Motor neuron (in vitro differentiated cells): ENCODE results near the gene PPP1R9A. TPM values are rescaled to one million over a fixed set of nuclear protein-coding genes. Genes with fewer than 3 reads are reported as not detected.

Source experiments
- ATAC-seq, 8 experiments: fragments of 200-7000 bp; cut with Tn5 transposase; replicated peaks in 6 of 8; 2 replicates each; pipeline ENCODE4 v1.8.0; 2021; ENCODE audit warnings: mild to moderate bottlenecking in 8 of 8, moderate library complexity in 8 of 8
- H3K27ac ChIP-seq, 2 donors: fragments of 250-450 bp; sonication (Bioruptor Pico); 2 replicates each; pipeline ENCODE4 v1.9.0; 2021; ENCODE audit warnings: antibody characterized with exemption in 2 of 2, mild to moderate bottlenecking in 2 of 2, moderate library complexity in 1 of 2
- H3K4me1 ChIP-seq, 2 donors: fragments of 250-450 bp; sonication (Bioruptor Pico); replicated peaks in 1 of 2; 2 replicates each; pipeline ENCODE4 v1.6.1; 2021; ENCODE audit warnings: antibody characterized with exemption in 2 of 2, mild to moderate bottlenecking in 2 of 2, moderate library complexity in 1 of 2
- H3K4me3 ChIP-seq, 5 donors: fragments of 250-450 bp; sonication (Bioruptor Pico); 2 replicates each; pipeline ENCODE4 v1.9.0; 2021; ENCODE audit warnings: antibody characterized with exemption in 5 of 5, mild to moderate bottlenecking in 5 of 5, moderate library complexity in 4 of 5
- WGBS, 10 experiments: fragments of 450-650 bp; shearing (Covaris generic); methylation state at CpG; one replicate each; pipeline ENCODE4 v1.0.0; 2022; 5-methylcytosine and 5-hydroxymethylcytosine counted together
- in situ Hi-C, 9 experiments: fragments of 400-800 bp; cut with MboI; loops; one replicate each; pipeline ENCODE4 v1.15.0; 2021; ENCODE audit warnings: low sequenced_read_pairs in 9 of 9, low pct_unique_long_range_greater_than_20kb in 2 of 9; ENCODE audit not compliant: unreplicated experiment in 9 of 9
- total RNA-seq, 8 experiments: library from RNA; unstranded; fragments of 300-600 nt; gene quantifications; 2 replicates each; pipeline versions ENCODE4 v1.2.3 to v1.2.4, GENCODE V29; 2022

Gene PPP1R9A
- 10 to 100 TPM in 5 of 8 experiments, 1 to 10 TPM in 1, under 1 TPM in 2; 0.03 to 26.6 (median 16.1) TPM for total RNA-seq

DNA sequence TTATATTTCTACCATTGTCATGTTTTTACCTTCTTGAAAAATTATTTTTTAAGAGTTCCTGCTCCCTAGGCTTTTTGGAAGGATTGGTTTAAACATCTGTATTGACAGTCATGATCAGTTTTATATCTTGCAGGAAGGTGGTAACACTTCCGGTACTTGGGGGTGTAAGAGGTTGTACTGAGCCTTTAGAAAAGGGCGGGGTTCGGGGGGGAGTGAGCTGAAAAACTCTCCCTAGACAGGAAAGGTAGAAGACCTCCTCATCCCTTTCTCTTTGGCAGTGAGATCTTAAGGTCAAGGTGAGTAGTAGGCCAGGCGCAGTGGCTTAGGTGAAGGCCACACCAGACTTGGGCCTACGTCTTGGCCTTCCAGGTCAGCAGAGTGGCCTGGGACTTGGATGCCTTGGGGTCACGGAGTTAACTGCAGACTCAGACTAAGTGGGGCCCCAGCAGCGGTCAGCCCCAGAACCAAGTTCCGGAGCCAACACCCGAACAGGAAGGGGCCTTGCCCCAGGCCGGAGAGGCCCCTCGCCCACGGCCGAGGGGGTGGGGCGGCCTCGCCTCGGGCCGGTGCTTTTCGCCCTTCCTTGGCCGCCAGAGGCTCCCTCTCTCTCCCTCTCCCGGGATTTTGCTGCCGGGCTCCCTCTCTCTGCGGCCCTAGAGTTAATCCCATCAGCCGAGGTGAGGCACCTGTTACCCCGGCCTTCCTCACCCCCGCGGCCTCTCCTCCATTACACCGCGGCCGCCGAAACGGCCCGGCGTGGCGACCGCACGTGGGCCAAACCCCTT is at the start of gene PPP1R9A:
PPP1R9A (plus strand) TSS at position 569 of the 785 bp plus-strand sequence. CDS start 2,520 bp downstream, outside the sequence.
- ATAC-seq, result peak; percentile 40 to 72 (median 64)
- H3K4me1 ChIP-seq, result peaks cover 10 to 15% of the 10 kb centered on the region in 2 donors
- WGBS, 10 experiments, result 27 to 100% (median 40%) methylated on average over 1 to 7 of the region's 36 CpGs; no CpG with 5 or more reads in 3 of the 10 experiments
- H3K4me3 ChIP-seq, result peak within 1 kb of the TSS; percentile 53 to 75 (median 66)
- in situ Hi-C loops, result no loop called here
- peak within 1 kb of the TSS; percentile 93 to 96 for H3K27ac ChIP-seq

DNA sequence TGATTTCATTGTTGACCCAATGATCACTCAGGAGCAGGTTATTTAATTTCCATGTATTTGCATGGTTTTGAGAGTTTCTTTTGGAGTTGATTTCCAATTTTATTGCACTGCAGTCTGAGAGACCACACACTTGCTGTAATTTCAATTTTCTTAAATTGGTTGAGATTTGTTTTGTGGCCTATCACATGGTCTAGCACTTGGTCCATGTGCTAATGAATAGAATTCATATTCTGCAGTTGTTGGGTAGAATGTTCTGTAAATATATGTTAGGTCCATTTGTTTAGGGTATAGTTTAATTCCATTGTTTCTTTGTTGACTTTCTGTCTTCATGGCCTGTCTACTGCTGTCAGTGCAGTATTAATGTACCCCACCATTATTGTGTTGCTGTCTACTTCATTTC is 36.3 kb upstream of the PPP1R9A start:
- ATAC-seq, result no peak
- Histone ChIP-seq H3K27ac (no peak overlapping the region), H3K4me1 (no peaks in the 10 kb centered on the region), H3K4me3 (no peak overlapping the region)
- in situ Hi-C loops, result no loop called here

DNA sequence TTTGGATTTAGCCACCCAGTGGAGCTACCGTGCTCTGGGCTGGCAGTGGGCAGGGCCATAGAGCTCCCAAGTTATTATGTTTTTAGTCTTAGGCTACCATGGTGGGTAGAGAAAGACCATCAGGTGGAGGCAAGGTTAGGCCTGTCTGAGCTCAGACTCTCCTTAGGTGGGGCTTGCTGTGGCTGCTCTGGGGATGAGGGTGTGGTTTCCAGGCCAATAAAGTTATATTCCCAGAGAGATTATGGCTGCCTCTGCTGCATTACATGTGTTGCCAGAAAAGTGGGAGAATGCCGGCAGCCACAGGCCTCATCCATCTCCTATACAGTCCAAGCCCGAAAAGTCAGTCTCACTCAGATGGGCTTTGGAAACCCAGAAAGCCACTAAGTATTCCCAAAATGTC is 34.2 kb upstream of the PPP1R9A start:
- no peak overlapping the region for H3K27ac ChIP-seq
- no peak for ATAC-seq
- in situ Hi-C loops, result no loop called here
- WGBS, 10 experiments, result 17 to 100% (median 76%) methylated on average over 1 to 3 of the region's 3 CpGs; no CpG with 5 or more reads in 4 of the 10 experiments
- no peak overlapping the region for H3K4me3 ChIP-seq
- no peaks in the 10 kb centered on the region for H3K4me1 ChIP-seq

DNA sequence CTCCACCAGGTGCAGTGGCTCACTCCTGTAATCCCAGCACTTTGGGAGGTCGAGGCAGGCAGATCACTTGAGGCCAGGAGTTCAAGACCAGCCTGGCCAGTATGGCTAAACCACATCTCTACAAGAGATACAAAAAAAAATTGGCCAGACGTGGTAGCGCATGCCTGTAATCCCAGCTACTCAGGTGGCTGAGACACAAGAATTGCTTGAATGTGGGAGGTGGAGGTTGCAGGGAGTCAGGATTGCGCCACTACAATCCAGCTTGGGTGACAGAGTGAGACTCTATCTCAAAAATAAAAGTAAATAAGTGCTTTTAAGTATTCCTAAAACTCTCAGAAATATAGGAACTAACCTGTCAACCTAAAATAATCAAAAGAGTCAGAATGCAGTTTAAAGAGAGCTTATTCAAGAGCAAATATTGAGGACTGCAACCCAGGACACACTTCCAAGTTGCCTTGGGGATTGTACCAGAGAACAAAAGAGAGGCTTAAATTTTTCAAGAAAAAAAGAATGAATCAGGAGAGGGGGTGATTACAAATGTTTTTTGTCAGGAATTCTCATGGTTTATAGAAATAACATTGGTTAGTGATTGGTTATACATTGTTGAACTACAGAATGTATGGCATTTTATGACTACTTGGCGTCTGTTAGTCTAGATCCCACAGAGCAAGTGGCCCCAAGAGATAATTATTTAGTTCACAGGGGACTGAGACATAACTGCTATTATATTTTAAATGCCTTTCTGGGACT is 33.2 kb upstream of the PPP1R9A start:
- Histone ChIP-seq H3K27ac (no peak overlapping the region), H3K4me3 (no peak overlapping the region), H3K4me1 (no peaks in the 10 kb centered on the region)
- whole genome bisulfite sequencing, 10 experiments, result 27 to 100% (median 80%) methylated on average over 1 to 5 of the region's 5 CpGs; no CpG with 5 or more reads in 1 of the 10 experiments
- ATAC-seq, result peak in 1 of 8 experiments; percentile 36
- in situ Hi-C loops, result no loop called here

- no peak for ATAC-seq
- Histone ChIP-seq H3K27ac (no peak overlapping the region), H3K4me1 (no peaks in the 10 kb centered on the region), H3K4me3 (no peak overlapping the region)
- in situ Hi-C loops, result no loop called here
Observed at GRCh38 chr7:94875201-94875600, 32.2 kb upstream of the PPP1R9A start.

GRCh38 chr7:94877731-94878670 is 29.4 kb upstream of the PPP1R9A start:
- Histone ChIP-seq H3K27ac (no peak overlapping the region), H3K4me1 (no peaks in the 10 kb centered on the region), H3K4me3 (no peak overlapping the region)
- WGBS, 10 experiments, result 28 to 100% (median 89%) methylated on average over 2 to 8 of the region's 11 CpGs
- no peak for ATAC-seq
- in situ Hi-C loops, result no loop called here

DNA sequence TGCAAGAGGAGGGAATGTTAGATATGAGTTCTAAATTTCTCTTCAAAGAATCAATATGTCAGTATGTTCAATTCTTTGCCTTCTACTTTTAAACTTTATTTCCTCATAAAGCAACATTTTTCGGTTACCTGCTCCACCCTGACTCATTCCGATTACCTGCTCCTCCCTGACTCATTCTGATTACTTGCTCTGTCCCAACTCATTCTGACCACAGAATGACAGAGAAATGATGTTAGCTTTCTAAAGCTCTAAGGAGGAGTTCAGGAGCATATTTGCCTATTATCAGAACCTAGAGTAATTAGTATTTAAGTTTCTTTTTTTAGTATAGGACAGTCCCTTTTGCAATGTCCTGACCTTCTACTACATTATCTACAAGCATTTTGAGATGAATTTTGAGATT is 24.5 kb upstream of the PPP1R9A start:
- Histone ChIP-seq H3K27ac (no peak overlapping the region), H3K4me3 (no peak overlapping the region), H3K4me1 (no peaks in the 10 kb centered on the region)
- ATAC-seq, result no peak
- 30 to 100% (median 84%) methylated on average over 1 to 2 of the region's 2 CpGs; no CpG with 5 or more reads in 2 of the 10 experiments for WGBS, 10 experiments
- in situ Hi-C loops, result no loop called here

- peak in 7 of 8 experiments; percentile 8 to 98 (median 52) for ATAC-seq
- H3K4me1 ChIP-seq, result no peaks in the 10 kb centered on the region
- in situ Hi-C loops, result no loop called here
- no peak overlapping the region for H3K4me3 ChIP-seq
- no peak overlapping the region for H3K27ac ChIP-seq
- WGBS, 10 experiments, result 0 to 100% (median 79%) methylated on average over 1 of the region's 1 CpG; no CpG with 5 or more reads in 6 of the 10 experiments
Observed at GRCh38 chr7:94883616-94884015, 23.8 kb upstream of the PPP1R9A start.

DNA sequence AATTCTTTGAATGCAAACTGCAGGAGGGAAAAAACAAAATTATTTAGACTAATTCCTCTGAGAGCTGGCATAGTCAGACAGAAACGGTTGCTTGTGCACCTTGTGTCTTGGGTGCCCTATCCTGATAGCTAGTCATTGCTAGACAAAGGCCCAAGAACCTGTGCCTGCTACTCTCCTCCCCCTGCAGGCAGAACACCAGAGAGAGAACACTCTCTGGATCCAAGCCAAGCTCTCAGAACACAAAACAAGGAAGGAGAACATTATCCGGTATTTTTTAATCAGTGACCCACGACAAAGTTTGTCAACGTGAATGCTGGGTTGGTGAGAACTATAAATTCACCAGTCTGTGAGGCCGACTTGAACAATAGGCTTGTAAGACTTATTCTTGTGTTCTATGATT is 18.8 kb upstream of the PPP1R9A start:
- no peaks in the 10 kb centered on the region for H3K4me1 ChIP-seq
- 17 to 72% (median 60%) methylated on average over 2 to 5 of the region's 5 CpGs; no CpG with 5 or more reads in 3 of the 10 experiments for WGBS, 10 experiments
- in situ Hi-C loops, result no loop called here
- no peak for ATAC-seq
- H3K27ac ChIP-seq, result no peak overlapping the region
- H3K4me3 ChIP-seq, result no peak overlapping the region

DNA sequence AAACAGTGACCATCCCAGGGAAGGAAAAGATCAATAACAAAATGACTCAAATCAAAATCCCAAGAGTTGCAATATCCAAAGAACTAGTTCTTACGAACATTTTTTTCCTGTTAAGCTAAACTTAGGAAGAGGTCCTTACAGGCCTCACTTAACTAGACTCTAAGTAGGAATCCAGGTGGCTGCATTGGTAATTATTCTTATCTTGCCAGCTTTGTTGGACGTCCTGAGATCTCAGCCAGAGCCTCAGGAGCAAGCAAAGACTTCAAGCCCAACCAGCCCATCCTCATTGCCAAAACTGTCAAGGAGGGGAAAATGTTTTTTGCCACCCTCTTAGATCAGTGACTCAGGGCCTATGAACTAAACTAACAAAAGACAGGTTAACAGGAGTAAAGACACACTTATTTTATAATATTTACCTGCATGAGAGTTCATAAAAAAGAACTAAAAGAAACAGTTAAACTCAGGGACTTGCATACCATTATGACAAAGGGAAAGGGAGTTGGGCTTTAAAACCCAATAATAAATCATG is 18.3 kb upstream of the PPP1R9A start:
- in situ Hi-C loops, result no loop called here
- 13 to 88% (median 74%) methylated on average over 1 to 2 of the region's 2 CpGs; no CpG with 5 or more reads in 2 of the 10 experiments for WGBS, 10 experiments
- Histone ChIP-seq H3K4me3 (no peak overlapping the region), H3K4me1 (no peaks in the 10 kb centered on the region), H3K27ac (no peak overlapping the region)
- no peak for ATAC-seq

- Histone ChIP-seq H3K27ac (no peak overlapping the region), H3K4me1 (no peaks in the 10 kb centered on the region), H3K4me3 (no peak overlapping the region)
- in situ Hi-C loops, result no loop called here
- 7 to 100% (median 83%) methylated on average over 1 to 2 of the region's 2 CpGs; no CpG with 5 or more reads in 1 of the 10 experiments for WGBS, 10 experiments
- ATAC-seq, result no peak
Observed at GRCh38 chr7:94890216-94890615, 17.2 kb upstream of the PPP1R9A start.

DNA sequence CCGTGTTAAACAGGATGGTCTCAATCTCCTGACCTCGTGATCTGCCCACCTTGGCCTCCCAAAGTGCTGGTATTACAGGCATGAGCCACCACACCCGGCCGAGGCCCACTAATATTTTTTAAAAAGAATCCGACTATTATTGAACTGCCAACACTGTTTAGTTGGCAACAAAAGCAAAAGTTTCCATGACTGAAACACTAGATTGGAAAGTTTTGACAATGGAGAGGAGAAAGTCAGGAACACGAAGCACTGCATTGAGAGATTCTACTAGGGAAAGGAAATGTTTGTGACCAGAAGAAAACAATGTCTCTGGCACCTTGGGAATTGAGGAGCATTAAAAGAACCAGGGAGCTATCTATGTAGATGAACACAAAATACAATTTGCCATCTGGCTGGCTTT is 13.7 kb upstream of the PPP1R9A start:
- Histone ChIP-seq H3K4me1 (peaks cover 0 to 2% of the 10 kb centered on the region in 2 donors), H3K27ac (no peak overlapping the region), H3K4me3 (no peak overlapping the region)
- no peak for ATAC-seq
- in situ Hi-C loops, result no loop called here
- 42 to 95% (median 83%) methylated on average over 1 to 6 of the region's 6 CpGs; no CpG with 5 or more reads in 3 of the 10 experiments for WGBS, 10 experiments
